GM12801 (cell line): ENCODE measurements around the gene TRPV2.

Experiments
- TF ChIP-seq, protein P1 (sequence below): IDR thresholded peaks from one replicate; pipeline ENCODE4 v1.5.1; 2011; ENCODE audit warnings: control low read depth; ENCODE audit not compliant: insufficient read length; ENCODE audit errors: extremely low read depth

The TRPV2 gene

DNA sequence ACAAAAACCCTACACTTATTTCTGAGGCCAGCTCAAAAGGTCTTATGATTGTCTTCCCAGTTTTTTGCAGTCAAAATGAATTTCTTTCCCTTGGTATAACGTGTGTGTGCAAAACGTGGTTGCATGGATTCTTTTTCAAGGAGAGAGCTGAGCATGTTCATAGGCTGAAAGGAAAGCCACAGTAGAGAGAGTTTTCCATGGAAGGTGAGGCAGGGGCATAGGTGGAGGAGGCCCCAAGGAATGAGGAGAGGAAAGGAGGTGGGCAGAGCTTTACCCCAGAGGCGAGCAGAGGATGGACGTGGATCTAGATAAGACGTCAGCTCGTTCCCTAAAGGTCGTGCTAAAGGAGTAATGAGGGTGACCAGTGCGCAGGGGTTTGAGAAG lies 22.8 kb downstream of the TRPV2 start:
- TF ChIP-seq, protein P1, sequence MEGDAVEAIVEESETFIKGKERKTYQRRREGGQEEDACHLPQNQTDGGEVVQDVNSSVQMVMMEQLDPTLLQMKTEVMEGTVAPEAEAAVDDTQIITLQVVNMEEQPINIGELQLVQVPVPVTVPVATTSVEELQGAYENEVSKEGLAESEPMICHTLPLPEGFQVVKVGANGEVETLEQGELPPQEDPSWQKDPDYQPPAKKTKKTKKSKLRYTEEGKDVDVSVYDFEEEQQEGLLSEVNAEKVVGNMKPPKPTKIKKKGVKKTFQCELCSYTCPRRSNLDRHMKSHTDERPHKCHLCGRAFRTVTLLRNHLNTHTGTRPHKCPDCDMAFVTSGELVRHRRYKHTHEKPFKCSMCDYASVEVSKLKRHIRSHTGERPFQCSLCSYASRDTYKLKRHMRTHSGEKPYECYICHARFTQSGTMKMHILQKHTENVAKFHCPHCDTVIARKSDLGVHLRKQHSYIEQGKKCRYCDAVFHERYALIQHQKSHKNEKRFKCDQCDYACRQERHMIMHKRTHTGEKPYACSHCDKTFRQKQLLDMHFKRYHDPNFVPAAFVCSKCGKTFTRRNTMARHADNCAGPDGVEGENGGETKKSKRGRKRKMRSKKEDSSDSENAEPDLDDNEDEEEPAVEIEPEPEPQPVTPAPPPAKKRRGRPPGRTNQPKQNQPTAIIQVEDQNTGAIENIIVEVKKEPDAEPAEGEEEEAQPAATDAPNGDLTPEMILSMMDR = no peak

DNA sequence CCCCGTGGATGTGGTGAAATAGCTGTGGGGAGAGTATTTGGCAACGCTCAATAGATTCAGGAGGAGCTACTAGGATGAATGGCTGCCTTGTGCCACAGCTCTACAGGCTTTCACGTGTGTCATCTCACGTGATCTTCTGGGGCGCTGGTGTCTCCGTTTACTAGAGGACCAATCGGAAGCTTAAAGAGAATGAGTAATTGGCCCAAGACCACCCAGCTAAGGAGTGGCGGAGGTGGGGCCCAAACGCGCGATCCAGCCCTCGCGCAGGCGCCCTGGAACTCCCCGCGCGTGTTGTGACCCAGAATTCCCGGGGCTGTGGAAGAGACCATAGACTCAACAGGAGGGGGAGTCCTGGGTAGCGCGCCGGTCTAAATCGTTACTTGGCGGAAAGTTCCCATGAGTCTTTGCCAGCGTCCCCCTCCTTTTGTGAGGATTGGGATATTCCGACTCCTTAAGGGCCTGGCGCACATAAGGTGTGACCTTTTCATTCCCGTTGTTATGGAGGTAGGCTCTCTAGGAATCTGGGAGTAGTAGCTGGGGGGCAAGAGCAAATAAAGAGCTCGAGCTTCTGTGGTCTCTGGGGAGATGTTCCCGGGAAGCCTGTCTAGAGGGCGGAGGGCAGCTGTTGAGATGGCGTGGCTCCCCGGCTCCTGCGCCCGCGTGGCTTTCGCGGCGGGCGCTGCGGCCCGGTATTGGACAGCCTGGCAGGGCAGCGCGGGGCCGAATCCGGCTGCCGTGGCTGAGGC lies 23.4 kb downstream of the TRPV2 start:
- TF ChIP-seq, protein P1 = no peak

DNA sequence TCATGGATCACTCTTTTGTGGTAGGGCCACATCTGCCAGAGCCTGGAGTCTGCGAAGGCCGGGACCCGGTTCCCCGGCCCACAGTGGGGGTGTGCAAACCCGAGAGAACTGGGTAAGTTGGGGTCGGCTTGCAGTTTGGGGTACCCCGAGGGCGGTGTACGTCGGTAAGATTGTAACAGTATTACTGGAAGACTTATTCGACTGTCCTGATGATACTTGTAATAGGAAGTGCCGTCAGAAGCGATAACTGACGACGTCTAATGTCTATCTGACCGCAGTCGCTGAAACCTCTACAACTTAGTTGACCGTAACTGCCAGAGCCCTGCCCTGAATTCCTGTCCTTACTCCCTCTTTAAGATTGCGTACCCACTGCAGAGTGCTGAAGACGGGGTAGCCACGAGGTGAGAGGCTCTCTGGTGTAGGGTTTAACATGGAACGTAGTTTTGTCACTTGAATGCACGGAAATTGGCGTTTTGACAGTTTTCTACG lies 24.0 kb downstream of the TRPV2 start:
- TF ChIP-seq, protein P1 = no peak

DNA sequence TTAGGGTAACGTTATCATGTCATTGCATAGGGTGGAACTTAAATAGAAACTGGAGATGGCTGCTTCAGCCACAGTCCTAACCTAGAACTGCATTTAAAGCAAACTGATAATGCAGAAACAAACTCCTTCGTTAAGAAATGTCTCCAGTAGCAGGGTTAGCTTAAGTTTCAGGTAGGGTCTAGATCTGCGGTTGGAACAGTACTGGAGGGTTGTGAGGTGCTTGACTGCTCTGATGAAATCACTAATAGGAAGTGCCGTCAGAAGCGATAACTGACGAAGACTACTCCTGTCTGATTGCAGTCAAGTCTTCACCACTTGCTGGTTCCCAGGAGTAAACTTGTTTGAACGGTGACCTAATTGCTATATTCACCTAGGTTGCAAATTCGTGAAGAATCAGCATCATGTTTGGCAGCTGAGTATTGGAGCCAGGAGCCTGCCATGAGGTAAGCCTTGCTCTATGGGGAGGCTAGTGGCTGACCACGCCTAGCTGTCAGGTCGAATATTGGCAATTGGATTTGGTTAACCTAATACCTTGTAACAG lies 24.5 kb downstream of the TRPV2 start:
- TF ChIP-seq, protein P1 = no peak

DNA sequence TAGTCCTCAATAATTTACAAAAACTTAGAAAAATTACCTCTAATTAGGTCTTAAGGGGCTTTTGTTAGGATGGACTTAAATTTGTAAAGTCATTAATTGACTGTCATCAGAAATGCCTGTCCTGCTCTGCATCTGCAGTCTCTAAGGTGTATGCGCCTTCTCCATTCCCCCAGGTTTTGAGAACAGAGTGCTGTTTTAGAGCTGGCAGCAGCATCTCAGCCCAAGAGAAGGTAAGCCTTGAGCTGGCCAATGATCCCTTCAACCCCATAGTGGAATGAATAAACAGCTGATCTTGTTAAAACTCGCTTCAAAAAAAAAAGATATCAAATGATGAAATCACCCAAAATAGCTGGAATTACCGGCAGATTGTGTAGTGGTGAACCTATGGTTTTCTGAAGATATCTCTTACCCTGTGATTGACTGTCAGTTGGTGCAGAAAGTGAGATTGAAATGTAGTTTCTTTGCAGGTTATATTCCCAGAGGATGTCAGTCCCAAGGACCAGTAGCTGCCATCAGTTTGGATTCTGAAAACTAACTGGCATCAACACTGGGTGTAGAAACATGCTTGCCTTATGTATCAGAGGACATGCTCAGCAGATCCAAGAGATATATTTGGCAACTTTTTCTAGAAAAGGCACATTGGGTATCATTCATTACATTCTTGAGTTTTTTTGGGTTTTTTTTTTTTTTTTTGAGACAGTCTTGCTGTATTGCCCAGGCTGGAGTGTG lies 25.7 kb downstream of the TRPV2 start:
- TF ChIP-seq, protein P1 = no peak

DNA sequence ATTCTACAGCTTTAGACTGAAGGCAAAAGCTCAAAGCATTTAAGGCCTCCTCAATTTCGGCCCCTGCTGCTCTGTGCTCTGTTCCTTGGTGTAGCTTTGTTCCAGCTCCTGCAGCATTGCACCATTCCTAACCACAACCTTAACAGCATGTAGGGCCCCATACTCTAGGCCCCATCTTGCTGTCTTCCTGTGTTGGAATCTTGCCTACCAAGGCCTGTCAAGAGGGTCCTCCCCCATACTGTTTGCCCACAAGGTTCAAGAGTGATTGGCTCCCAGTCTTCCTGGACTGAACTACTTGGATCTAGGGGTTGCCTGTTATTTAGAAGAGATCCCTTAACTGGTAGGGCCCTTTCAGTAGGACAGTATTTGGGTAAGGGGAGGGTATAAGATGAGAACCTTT lies 26.8 kb downstream of the TRPV2 start:
- TF ChIP-seq, protein P1 = no peak
